GM23338 (cell line): ENCODE measurements around the gene CREB1. TPM values are rescaled to one million over a fixed set of nuclear protein-coding genes. Genes with fewer than 3 reads are reported as not detected.
A peak's percentile ranks its signal among the peaks of the same experiment; 100 is the strongest.

Source experiments
- ATAC-seq: fragments of 200-7000 bp; cut with Tn5 transposase; 3 replicates; pipeline ENCODE4 v1.9.1; 2020
- DNase-seq: peaks from one replicate; pipeline ENCODE4 v3.0.0-alpha.2; 2015; ENCODE audit warnings: low spot score
- H2AFZ ChIP-seq: fragments of 200-600 bp; sonication (generic); 2 replicates; pipeline ENCODE4 v1.8.0; 2016; ENCODE audit warnings: antibody characterized with exemption, mild to moderate bottlenecking, moderate library complexity
- H3F3A ChIP-seq: fragments of 200-600 bp; sonication (generic); replicated peaks from 2 replicates; pipeline ENCODE4 v1.8.0; 2017; ENCODE audit warnings: antibody characterized with exemption, mixed run types, low read depth
- H3K27ac ChIP-seq: fragments of 200-600 bp; sonication (generic); 2 replicates; pipeline ENCODE4 v1.6.1; 2016; ENCODE audit warnings: low read depth
- H3K27me3 ChIP-seq: fragments of 200-600 bp; sonication (generic); 2 replicates; pipeline ENCODE4 v1.8.0; 2016; ENCODE audit warnings: mild to moderate bottlenecking, mixed run types, moderate library complexity; ENCODE audit not compliant: insufficient read depth
- H3K36me3 ChIP-seq: fragments of 200-600 bp; sonication (generic); 2 replicates; pipeline ENCODE4 v1.8.0; 2016; ENCODE audit warnings: mild to moderate bottlenecking; ENCODE audit not compliant: insufficient read depth
- H3K4me1 ChIP-seq: fragments of 200-600 bp; sonication (generic); 2 replicates; pipeline ENCODE4 v1.8.0; 2016; ENCODE audit warnings: mild to moderate bottlenecking, moderate library complexity; ENCODE audit not compliant: insufficient read depth
- H3K4me2 ChIP-seq: fragments of 200-600 bp; sonication (generic); 2 replicates; pipeline ENCODE4 v1.7.1; 2017; ENCODE audit warnings: mixed run types
- H3K4me3 ChIP-seq: fragments of 200-600 bp; sonication (generic); 2 replicates; pipeline ENCODE4 v1.6.1; 2016; ENCODE audit warnings: mixed run types
- H3K79me2 ChIP-seq: fragments of 200-600 bp; sonication (generic); replicated peaks from 2 replicates; pipeline ENCODE4 v1.8.0; 2017; ENCODE audit warnings: mild to moderate bottlenecking; ENCODE audit not compliant: insufficient read depth
- H3K9me2 ChIP-seq: fragments of 200-600 bp; sonication (generic); 2 replicates; pipeline ENCODE4 v1.8.0; 2017; ENCODE audit not compliant: insufficient read depth
- H4K20me1 ChIP-seq: fragments of 200-600 bp; sonication (generic); replicated peaks from 2 replicates; pipeline ENCODE4 v1.8.0; 2017; ENCODE audit warnings: mild to moderate bottlenecking; ENCODE audit not compliant: insufficient read depth
- H3K27ac Mint-ChIP-seq: 2 replicates; pipeline ENCODE4 v1.8.0; 2020; ENCODE audit warnings: inconsistent platforms, mild to moderate bottlenecking, moderate library complexity, mixed read lengths
- H3K27me3 Mint-ChIP-seq: 3 replicates; pipeline ENCODE4 v1.8.0; 2022; ENCODE audit warnings: low read depth, mild to moderate bottlenecking, moderate library complexity, mixed read lengths, inconsistent platforms; ENCODE audit not compliant: insufficient read depth, poor library complexity
- H3K36me3 Mint-ChIP-seq: 3 replicates; pipeline ENCODE4 v1.8.0; 2021; ENCODE audit warnings: low read depth, mild to moderate bottlenecking, inconsistent platforms, moderate library complexity, mixed read lengths
- H3K4me1 Mint-ChIP-seq: 3 replicates; pipeline ENCODE4 v1.8.0; 2020; ENCODE audit warnings: mild to moderate bottlenecking, inconsistent platforms, mixed read lengths
- H3K4me3 Mint-ChIP-seq: 3 replicates; pipeline ENCODE4 v1.8.0; 2021; ENCODE audit warnings: moderate library complexity, mild to moderate bottlenecking, inconsistent platforms, mixed read lengths
- H3K9me3 Mint-ChIP-seq: 3 replicates; pipeline ENCODE4 v1.8.0; 2020; ENCODE audit warnings: moderate library complexity, mild to moderate bottlenecking, inconsistent platforms, mixed read lengths
- CTCF ChIP-seq, 2 experiments: fragments of 200-600 bp in 1 of 2; sonication (generic) in 1 of 2; conservative IDR thresholded peaks; 2 replicates each; pipeline versions ENCODE4 v1.5.1 to v1.6.1; 2016 to 2017; ENCODE audit warnings: antibody characterized with exemption in 2 of 2, low read depth in 2 of 2, mild to moderate bottlenecking in 2 of 2, moderate library complexity in 1 of 2
- ETS1 ChIP-seq: IDR thresholded peaks from 2 replicates; pipeline ENCODE4 v1.6.1; 2016; ENCODE audit warnings: antibody characterized with exemption
- EZH2phosphoT487 ChIP-seq: fragments of 200-600 bp; sonication (generic); IDR thresholded peaks from one replicate; pipeline ENCODE4 v1.8.1; 2018; ENCODE audit warnings: antibody characterized with exemption; ENCODE audit not compliant: unreplicated experiment
- JUNB ChIP-seq: IDR thresholded peaks from one replicate; pipeline ENCODE4 v1.6.1; 2016; ENCODE audit warnings: antibody characterized with exemption; ENCODE audit not compliant: unreplicated experiment
- POLR2AphosphoS5 ChIP-seq: IDR thresholded peaks from 2 replicates; pipeline ENCODE4 v1.6.1; 2016; ENCODE audit warnings: antibody characterized with exemption, low read depth
- REST ChIP-seq: IDR thresholded peaks from one replicate; pipeline ENCODE4 v1.6.1; 2018; ENCODE audit warnings: antibody characterized with exemption; ENCODE audit not compliant: unreplicated experiment
- STAT1 ChIP-seq: IDR thresholded peaks from one replicate; pipeline ENCODE4 v1.6.1; 2016; ENCODE audit warnings: antibody characterized with exemption; ENCODE audit not compliant: unreplicated experiment
- ZNF114 ChIP-seq: fragments of 250-450 bp; sonication (Bioruptor Pico); IDR thresholded peaks from 2 replicates; pipeline ENCODE4 v1.5.0; 2020; ENCODE audit warnings: mild to moderate bottlenecking, moderate library complexity
- ZNF331 ChIP-seq: fragments of 250-450 bp; sonication (Bioruptor Pico); IDR thresholded peaks from 2 replicates; pipeline ENCODE4 v1.5.0; 2020; ENCODE audit warnings: low read depth, mild to moderate bottlenecking, moderate library complexity
- ZNF462 ChIP-seq: fragments of 250-450 bp; sonication (Bioruptor Pico); IDR thresholded peaks from 2 replicates; pipeline ENCODE4 v1.5.0; 2020; ENCODE audit warnings: mild to moderate bottlenecking, moderate library complexity
- polyA plus RNA-seq: library from polyadenylated mRNA; unstranded; fragments of >200 nt; fragmentation: Nextera tagmentation; extraction: Ambion mirVana; gene quantifications from 2 replicates; pipeline ENCODE4 v1.2.1, GENCODE V29; 2016
- total RNA-seq: library from RNA; depleted of rRNA; stranded (reverse); fragments of >200 nt; shearing (Covaris generic); gene quantifications from 2 replicates; pipeline ENCODE4 v1.2.3, GENCODE V29; 2014

The CREB1 gene
- total and polyA plus RNA-seq, 2 experiments from 2014 or later: 40.3 to 104 TPM

- TF ChIP-seq STAT1 (no peak), ZNF114 (CRISPR knock-in tag) (no peak), CTCF (conservative IDR thresholded peaks at IDR 0.05; ENCODE audit: low read depth in 2 of 2) (no peak)
These were observed 31.8 kb downstream of the CREB1 start (continued) for GRCh38 chr2:207561386-207562080.

GRCh38 chr2:207565736-207566500 lies 36.2 kb downstream of the CREB1 start:
- peaks cover 52% of the 10 kb centered on the region for H3K36me3 ChIP-seq
- peaks cover 16% of the 10 kb centered on the region; the same call in 1 of the 2 replicates for H3K79me2 ChIP-seq
- no peak overlapping the region for H3K4me3 ChIP-seq
- H3K4me1 ChIP-seq: 0 out of 2 replicates have a peak, but pooled peaks cover 6% of the 10 kb centered on the region
- H3K27me3 ChIP-seq: no peaks in the 10 kb centered on the region
- peak overlapping the region; percentile 47; the same call in 1 of the 2 replicates for H3K27ac ChIP-seq
- no peaks in the 10 kb centered on the region; the same call in 1 of the 2 replicates for H4K20me1 ChIP-seq
- 0 out of 2 replicates have a peak, but pooled peaks cover 3% of the 10 kb centered on the region for H3F3A ChIP-seq
- no peaks in the 10 kb centered on the region for H3K9me2 ChIP-seq
- Mint-ChIP-seq H3K9me3 (no peaks in the 10 kb centered on the region), H3K4me3 (no peak overlapping the region), H3K27me3 (no peaks in the 10 kb centered on the region), H3K27ac (peak overlapping the region; percentile 36; the same call in 1 of the 2 replicates), H3K4me1 (peaks cover 9% of the 10 kb centered on the region; the same call in 2 of the 3 replicates), H3K36me3 (peaks cover 68% of the 10 kb centered on the region)
- no peak overlapping the region for H2AFZ ChIP-seq
- DNase-seq (no peak), ATAC-seq (no peak)
- no peak overlapping the region for H3K4me2 ChIP-seq
- no peak for TF ChIP-seq POLR2AphosphoS5
- no peak for TF ChIP-seq ZNF331
- TF ChIP-seq REST: no peak
- TF ChIP-seq ETS1: no peak
- no peak for TF ChIP-seq JUNB
- no peak for TF ChIP-seq ZNF462 (CRISPR knock-in tag)
- TF ChIP-seq STAT1: no peak
- no peak for TF ChIP-seq EZH2phosphoT487
